ENCODE data around the gene COTL1. TPM values are rescaled to one million over a fixed set of nuclear protein-coding genes. Genes with fewer than 3 reads are reported as not detected.

Gene COTL1
- total RNA-seq, 4 donors from 2014 or later: 7.9 to 12.9 (median 10.3) TPM

DNA sequence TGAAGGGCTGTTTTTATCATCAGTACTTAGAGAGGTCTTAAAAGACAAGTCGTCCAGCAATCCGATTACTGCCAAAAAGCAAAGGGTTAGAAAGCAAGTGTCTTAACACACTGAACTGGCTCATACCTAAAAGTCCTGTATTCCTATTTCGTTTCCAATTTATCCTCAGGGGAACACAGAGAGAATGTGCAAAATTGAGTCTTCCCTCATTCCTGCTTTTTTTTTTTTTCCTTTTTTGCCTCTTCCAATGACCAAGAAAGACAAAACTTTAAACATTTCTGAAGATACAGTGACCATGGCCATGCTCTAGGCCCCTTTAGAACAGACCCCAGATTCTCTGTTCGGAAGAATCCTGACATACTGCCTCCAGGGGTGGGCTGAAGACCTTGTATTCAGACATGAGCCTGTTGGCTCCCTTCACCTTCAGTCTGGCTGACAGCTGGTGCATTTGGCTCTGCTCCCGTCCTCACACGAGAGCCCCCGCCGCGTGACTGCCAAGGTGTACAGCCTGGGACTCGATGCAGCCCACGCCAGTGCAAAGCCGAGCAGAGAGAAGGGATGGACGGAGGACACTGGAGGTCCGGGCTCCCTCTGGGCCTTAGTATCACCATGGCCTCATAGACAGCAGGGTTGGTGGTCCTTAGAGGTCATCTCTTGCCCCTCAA is 47.0 kb downstream of the COTL1 start:
- 91% methylated on average over 13 of the region's 14 CpGs for WGBS
- TF ChIP-seq EP300 (IDR thresholded peaks at IDR 0.05): no peak
- TF ChIP-seq POLR2A (IDR thresholded peaks at IDR 0.05): no peak
- TF ChIP-seq CTCF (IDR thresholded peaks at IDR 0.05): no peak
- no peak for TF ChIP-seq POLR2AphosphoS5 (IDR thresholded peaks at IDR 0.05)
- Histone ChIP-seq H3K4me1 (no peaks in the 10 kb centered on the region), H3K27ac (no peak overlapping the region), H3K36me3 (no peaks in the 10 kb centered on the region), H3K27me3 (no peaks in the 10 kb centered on the region), H3K4me3 (no peak overlapping the region), H3K9me3 (no peaks in the 10 kb centered on the region)
- no peak for DNase-seq (ENCODE audit: low spot score in 2 of 2)

- TF ChIP-seq CTCF (IDR thresholded peaks at IDR 0.05) (no peak), POLR2AphosphoS5 (IDR thresholded peaks at IDR 0.05) (no peak), POLR2A (IDR thresholded peaks at IDR 0.05) (no peak), EP300 (IDR thresholded peaks at IDR 0.05) (no peak)
- H3K36me3 ChIP-seq: no peaks in the 10 kb centered on the region
- no peak overlapping the region for H3K27ac ChIP-seq
- no peak overlapping the region for H3K4me3 ChIP-seq
- WGBS: 80% methylated on average over 9 of the region's 9 CpGs
- H3K27me3 ChIP-seq: no peaks in the 10 kb centered on the region
- no peaks in the 10 kb centered on the region for H3K4me1 ChIP-seq
- no peak for DNase-seq (ENCODE audit: low spot score in 2 of 2)
- H3K9me3 ChIP-seq: no peaks in the 10 kb centered on the region
These were observed 48.4 kb downstream of the COTL1 start for GRCh38 chr16:84569382-84569987.

GRCh38 chr16:84568066-84568465 is 49.8 kb downstream of the COTL1 start:
- TF ChIP-seq CTCF (IDR thresholded peaks at IDR 0.05): no peak
- TF ChIP-seq EP300 (IDR thresholded peaks at IDR 0.05): no peak
- no peak for TF ChIP-seq POLR2AphosphoS5 (IDR thresholded peaks at IDR 0.05)
- no peak for TF ChIP-seq POLR2A (IDR thresholded peaks at IDR 0.05)
- DNase-seq (ENCODE audit: low spot score in 2 of 2): no peak
- H3K4me3 ChIP-seq: no peak overlapping the region
- no peaks in the 10 kb centered on the region for H3K9me3 ChIP-seq
- H3K4me1 ChIP-seq: no peaks in the 10 kb centered on the region
- no peaks in the 10 kb centered on the region for H3K36me3 ChIP-seq
- H3K27ac ChIP-seq: no peak overlapping the region
- WGBS: 98% methylated on average over 9 of the region's 9 CpGs
- H3K27me3 ChIP-seq: no peaks in the 10 kb centered on the region

DNA sequence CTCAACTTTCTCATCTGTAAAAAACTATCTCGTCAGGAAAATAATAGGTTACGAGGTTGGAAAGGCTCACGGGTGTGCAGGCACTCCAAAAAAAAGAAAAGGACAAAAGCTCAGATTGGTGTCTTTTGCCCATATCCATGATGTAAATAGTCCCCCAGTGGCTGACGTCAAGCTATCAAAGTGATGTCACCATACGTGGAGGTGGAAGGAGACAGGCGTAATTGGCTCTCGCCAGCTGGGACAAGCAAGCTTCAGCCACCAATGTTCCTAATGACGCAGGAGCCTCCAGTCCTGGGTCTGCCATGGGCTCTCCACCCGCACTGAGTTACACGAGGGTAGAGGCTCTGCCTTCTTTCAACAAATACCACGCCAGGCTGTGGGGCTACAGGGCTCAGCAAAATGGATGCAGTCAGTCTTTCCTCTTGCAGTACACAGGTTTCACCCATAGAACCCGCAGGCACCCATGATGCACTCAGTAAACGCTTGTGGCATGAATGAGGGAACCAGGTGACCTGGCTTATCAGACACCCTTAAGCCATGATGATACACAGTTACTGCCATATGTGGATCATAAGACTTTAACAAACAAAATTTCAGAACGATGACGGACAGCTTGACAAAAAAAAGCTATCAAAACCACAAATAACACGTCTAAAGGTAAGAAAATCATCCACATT is 50.5 kb downstream of the COTL1 start:
- no peaks in the 10 kb centered on the region for H3K36me3 ChIP-seq
- no peaks in the 10 kb centered on the region for H3K27me3 ChIP-seq
- no peak overlapping the region for H3K4me3 ChIP-seq
- WGBS: 89% methylated on average over 16 of the region's 16 CpGs
- H3K27ac ChIP-seq: no peak overlapping the region
- H3K9me3 ChIP-seq: no peaks in the 10 kb centered on the region
- DNase-seq (ENCODE audit: low spot score in 2 of 2): no peak
- TF ChIP-seq POLR2A (IDR thresholded peaks at IDR 0.05) (no peak), POLR2AphosphoS5 (IDR thresholded peaks at IDR 0.05) (no peak), EP300 (IDR thresholded peaks at IDR 0.05) (no peak), CTCF (IDR thresholded peaks at IDR 0.05) (no peak)
- H3K4me1 ChIP-seq: no peaks in the 10 kb centered on the region

DNA sequence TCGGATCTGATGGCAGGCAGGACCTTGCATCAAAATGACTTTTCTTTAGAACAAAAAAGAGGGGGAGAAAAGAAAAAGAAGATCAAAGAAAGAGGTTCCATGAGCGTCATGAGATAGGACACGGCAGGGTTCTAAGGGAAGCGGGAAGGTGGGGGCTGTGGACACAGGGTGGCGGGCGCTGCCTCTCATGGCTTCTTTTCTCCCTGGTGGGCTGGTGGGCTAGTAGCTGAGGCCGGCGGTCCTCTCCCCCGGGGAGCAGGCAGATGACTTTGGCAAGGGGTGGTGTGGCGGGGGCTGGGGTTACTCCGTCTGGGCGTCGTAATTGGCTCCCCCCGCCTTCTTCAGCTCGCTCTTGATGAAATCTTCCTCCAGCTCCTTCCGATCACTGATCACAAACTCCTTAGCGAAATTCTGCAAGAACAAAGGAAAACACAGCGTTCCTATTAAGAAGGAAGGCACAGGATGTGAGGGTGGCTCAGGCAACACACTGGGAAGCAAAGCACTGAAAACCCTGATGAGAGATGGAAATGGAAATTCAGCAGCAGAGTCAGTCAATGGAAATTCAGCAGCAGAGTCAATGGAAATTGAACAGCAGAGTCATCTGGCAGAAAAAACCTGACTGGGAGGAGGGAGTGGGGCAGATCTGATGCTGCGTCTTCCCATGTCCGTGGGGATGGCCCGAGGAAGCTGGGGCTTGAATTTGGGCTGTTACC is 51.2 kb downstream of the COTL1 start:
- H3K27me3 ChIP-seq: no peaks in the 10 kb centered on the region
- TF ChIP-seq CTCF (IDR thresholded peaks at IDR 0.05): no peak
- TF ChIP-seq EP300 (IDR thresholded peaks at IDR 0.05): no peak
- no peak for TF ChIP-seq POLR2AphosphoS5 (IDR thresholded peaks at IDR 0.05)
- no peak for TF ChIP-seq POLR2A (IDR thresholded peaks at IDR 0.05)
- no peaks in the 10 kb centered on the region for H3K4me1 ChIP-seq
- no peak for DNase-seq (ENCODE audit: low spot score in 2 of 2)
- H3K4me3 ChIP-seq: no peak overlapping the region
- no peak overlapping the region for H3K27ac ChIP-seq
- no peaks in the 10 kb centered on the region for H3K9me3 ChIP-seq
- H3K36me3 ChIP-seq: no peaks in the 10 kb centered on the region
- WGBS: 92% methylated on average over 20 of the region's 21 CpGs
